ENCODE data around the gene RPL22.
"Not testable (repeated sequence)": the region's sequence is repeated elsewhere in the genome, so short reads cannot be mapped to it uniquely, and the experiment has no call there.

The RPL22 gene

DNA sequence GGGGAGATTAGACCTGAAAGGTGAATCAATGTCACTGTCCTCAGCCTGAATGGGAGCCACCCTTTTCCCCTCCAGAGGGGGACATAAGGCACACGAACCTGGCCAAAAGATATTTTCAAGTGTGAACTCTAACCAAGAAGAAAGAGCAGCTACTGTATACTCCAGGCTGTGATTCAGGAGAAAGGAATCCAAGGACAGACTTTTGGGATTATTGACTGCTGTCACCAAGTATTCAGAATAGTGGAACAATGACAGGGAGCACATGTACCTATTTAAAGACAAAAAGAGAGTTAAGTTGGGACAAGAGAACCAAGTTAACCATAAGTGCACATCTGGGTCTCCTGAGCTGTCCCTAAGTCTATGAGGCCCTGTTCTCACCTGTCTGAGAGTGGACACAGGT lies 34.0 kb upstream of the RPL22 start:
- no peak for DNase-seq (ENCODE audit: low read depth)

DNA sequence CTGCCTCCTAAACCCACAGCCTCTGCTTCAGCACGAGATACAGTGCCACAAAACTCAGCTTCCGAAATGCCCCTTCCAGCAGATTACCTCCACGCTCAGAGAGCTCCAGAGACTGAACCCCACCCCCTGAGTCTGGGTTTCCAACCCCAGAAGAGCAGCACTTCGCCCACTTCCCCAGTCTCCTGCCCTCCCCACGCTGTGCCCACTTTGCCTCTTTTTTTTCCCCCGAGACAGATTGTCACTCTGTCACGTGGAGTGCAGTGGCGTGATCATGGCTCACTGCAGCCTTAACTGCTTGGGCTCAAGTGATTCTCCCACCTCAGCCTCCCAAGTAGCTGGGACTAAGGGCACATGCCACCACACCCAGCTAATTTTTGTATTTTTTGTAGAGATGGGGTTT lies 26.3 kb upstream of the RPL22 start:
- no peak for DNase-seq (ENCODE audit: low read depth)

DNA sequence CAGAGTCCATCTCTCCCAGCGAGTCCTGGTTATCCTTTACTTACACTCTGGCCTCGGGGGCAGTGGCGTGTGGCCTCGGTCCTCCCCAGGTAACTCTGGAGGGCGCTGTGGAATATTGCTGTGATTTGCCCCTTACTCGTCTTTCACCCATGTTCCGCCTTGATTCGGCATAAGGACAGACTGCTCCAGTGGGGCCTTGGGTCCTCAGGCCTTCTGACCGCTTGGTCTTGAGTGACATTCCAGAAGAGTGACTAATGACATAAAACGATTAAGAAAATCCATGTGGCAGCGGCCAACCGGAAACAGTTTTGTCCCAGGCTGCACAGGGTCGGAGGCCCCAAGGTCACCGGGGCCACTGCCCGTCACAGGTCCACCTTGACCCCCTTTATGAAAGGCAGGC lies 25.3 kb upstream of the RPL22 start:
- DNase-seq (ENCODE audit: low read depth), result no peak

DNA sequence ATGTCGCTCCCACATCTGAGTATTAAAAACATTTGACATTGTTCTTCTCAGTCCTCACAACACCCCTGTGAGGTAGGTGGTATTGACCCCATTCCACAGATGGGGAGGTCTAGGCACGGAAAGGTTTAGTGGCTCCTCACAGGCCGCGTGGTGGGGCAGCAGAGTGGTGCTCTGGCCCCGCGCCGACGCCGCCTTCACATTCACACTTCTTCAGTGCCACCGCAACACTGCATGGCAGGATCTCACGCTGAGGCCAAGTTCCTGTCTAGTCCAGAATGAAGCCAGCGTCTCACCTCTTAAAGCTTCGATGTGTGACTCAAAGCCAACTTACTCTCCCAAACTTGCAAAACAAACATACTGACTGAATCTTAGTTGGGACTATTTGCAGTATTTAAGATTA lies 24.2 kb upstream of the RPL22 start:
- DNase-seq (ENCODE audit: low read depth), result no peak

DNA sequence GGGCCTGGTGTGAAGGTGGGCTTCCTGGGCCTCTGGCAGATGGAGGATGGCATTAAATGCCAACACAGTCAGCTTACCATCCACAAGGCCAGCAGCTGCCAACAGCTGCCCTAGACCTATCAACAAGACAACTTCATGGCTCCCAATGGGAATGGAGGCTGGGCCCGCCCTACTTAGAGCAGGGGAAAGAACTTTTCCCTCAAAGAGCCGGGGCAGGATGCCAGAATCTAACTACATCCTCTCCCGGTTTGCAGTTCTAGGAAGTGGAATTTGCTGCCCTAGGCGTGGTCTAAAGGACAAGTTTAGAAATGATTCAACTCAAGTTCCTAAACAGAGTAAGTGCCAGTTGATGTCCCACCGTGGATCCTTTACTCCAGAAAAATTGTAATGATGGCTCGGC lies 23.2 kb upstream of the RPL22 start:
- DNase-seq (ENCODE audit: low read depth), result no peak

DNA sequence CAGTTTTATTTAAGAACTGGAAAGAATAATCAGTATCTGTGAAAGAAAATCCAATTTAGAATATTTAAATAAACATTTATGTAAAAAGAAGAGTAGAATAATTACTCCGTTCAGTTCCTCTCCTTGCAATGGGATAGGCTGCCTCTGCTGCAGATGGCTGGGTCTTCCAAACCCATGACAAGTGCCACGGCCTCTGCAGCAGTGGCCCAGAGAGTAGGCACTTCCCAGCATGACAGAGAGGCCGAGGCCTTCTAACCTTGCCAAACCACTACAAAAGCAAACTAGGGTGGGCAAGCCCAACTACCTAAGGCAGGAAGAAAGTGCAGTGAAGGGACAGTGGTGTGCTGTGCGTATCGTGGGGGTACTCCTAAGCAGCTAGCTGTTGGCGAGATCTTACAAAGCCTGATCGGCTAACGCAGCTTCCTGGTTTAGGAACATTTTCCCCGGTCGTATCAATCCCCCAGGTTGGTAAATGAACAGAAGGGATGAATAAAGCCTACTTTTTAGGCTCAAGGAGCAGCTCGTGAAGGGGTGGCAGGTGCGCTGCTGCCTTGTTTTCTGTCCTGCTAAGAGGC lies 21.9 kb upstream of the RPL22 start:
- DNase-seq (ENCODE audit: low read depth), result no peak

DNA sequence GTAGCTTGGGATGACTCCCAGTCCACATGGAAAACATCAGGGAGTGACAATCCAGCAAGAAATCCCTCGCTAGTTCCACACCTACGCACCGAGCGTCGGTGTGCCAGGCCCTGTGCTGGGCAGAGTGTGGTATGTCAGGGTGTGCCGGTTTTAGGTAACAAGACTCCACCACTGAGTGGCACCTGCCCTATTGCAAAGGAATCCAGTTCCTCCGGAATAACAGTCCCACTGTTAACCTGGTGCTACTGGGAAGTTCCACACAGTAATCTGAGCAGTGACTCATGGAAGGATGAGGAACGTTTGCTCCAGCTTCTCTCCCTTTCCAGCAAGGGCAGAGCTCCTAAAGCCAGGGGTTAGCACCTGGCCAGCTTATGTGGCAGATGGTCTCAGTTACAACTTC lies 20.8 kb upstream of the RPL22 start:
- DNase-seq (ENCODE audit: low read depth), result no peak

DNA sequence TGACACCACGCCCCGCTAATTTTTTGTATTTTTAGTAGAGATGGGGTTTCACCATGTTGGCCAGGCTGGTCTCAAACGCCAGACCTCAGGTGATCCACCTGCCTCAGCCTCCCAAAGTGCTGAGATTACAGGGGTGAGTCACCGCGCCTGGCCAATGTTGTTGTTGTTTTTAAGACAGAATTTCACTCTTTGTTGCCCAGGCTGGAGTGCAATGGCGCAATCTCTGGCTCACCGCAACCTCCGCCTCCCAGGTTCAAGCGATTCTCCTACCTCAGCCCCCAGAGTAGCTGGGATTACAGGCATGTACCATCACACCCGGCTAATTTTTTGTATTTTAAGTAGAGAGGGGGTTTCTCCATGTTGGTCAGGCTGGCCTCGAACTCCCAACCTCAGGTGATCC lies 20.2 kb upstream of the RPL22 start:
- DNase-seq (ENCODE audit: low read depth), result not testable (repeated sequence)

DNA sequence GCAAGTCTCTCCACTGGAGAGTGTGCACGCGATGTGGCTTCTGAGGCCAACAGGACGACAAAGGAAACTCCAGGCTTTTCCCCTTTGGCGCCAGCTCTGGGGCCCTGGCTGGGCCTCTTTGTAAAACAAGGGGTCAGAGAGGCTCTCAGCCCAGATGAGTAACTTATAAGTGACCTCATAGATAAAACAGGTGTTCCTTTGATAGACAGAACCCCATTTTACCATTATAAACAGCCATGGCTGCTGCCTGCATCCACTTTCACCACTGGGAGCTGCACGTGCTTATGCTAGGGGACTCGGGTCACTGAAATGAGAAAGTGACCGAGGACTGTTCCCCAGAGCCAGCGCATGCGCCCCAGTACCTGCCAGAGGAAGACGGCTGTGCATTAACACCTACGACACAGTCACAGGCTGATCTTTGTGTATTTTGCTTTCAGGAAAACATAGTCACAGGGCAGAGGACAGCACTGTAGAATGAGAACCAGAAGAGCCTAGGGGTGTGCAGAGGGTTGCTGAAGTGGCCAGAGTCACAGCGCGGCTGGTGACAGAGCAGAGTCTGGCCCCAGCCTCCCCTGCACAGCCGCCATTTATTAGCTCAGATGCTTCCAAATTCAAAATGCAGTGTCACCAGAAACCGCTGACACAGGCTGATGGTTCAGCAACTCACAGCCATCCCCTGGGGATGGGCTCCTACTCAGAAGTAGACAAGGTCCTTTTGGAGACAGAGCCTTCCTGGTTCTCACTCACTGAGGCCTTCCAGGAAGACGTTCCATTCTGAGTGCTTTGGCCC lies 19.2 kb upstream of the RPL22 start:
- DNase-seq (ENCODE audit: low read depth), result no peak

DNA sequence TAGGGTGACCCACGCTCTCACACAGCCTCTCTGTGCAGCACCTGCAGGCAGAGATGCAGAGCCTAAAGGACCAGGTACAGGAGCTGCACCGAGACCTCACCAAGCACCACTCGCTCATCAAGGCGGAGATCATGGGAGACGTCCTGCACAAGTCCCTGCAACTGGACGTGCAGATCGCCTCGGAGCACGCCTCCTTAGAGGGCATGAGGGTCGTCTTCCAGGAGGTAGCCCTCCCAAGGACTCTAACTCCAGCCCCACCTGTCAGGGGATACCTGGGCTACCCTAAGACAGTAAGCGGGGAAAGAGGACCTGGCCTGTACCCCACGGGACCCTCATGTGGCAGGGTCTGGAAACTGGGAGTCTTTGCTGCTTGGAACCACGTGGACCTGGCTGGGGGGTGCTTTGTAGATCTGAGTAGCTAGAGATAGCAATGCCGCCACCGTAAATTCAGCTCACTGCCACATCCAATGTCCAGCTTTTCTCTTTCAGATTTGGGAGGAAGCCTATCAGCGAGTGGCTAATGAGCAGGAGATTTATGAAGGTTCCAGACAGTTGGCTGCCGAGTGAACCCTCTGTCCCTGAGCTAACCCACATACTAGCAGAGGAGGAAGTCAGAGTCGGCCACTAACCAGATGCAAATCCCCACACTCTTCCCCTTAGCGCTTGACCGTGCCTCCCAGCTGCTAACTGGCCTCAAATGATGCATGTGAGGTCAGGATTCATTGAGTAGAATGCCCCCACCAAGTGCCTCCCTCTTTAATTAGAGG lies 13.0 kb upstream of the RPL22 start:
- DNase-seq (ENCODE audit: low read depth), result no peak

DNA sequence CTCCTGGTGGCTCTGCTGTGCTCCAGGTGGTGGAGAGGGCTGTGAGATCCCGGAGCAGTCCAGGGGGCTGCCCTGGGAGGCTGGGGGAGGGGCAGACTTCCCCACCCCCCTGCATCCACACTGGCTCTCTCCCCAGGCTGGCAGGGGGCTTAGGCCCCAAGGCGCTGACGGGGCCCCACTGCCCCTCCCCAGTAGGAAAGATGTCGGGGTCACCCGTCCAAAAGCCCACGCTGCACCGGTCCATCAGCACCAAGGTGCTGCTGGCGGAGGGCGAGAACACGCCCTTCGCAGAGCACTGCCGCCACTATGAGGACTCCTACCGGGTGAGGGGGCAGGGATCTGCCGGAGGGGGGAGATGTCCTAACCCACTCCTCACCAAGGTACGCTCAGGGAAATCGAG lies 12.3 kb upstream of the RPL22 start:
- DNase-seq (ENCODE audit: low read depth), result no peak

DNA sequence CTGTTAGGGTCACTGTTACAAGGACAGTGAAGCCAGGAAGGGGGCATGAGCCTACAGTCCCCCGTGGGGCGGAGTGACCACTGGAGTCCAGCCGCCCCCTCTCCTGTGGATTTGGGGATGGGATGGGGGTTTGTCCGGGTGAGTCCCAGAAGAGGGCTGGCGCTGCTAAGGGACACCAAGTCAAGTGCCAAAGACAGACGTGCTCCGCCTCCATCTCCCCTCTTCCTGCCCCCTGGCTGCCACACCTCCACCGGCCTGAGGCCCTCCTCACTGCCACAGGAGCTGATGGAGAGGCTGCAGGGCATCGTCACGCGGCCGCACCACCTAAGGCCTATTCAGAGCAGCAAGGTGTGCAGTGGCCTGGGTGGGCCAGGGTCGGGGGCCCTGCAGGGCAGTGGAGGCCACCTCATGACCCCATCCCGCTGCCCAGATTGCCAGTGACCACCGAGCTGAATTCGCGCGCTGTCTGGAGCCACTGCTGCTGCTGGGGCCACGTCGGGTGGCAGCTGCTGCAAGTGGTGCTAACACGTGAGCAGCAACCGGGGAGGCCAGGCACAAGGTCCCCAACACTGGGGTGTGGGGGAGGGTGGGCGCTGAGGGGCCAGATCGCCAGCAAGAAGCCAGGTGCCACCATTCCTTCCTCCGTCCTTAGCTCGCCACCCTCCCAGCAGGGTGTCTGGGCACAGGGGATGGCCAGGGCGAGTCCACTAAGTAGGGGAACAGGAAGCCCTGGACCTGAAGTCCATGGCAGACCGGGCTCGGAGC lies 11.4 kb upstream of the RPL22 start:
- no peak for DNase-seq (ENCODE audit: low read depth)

DNA sequence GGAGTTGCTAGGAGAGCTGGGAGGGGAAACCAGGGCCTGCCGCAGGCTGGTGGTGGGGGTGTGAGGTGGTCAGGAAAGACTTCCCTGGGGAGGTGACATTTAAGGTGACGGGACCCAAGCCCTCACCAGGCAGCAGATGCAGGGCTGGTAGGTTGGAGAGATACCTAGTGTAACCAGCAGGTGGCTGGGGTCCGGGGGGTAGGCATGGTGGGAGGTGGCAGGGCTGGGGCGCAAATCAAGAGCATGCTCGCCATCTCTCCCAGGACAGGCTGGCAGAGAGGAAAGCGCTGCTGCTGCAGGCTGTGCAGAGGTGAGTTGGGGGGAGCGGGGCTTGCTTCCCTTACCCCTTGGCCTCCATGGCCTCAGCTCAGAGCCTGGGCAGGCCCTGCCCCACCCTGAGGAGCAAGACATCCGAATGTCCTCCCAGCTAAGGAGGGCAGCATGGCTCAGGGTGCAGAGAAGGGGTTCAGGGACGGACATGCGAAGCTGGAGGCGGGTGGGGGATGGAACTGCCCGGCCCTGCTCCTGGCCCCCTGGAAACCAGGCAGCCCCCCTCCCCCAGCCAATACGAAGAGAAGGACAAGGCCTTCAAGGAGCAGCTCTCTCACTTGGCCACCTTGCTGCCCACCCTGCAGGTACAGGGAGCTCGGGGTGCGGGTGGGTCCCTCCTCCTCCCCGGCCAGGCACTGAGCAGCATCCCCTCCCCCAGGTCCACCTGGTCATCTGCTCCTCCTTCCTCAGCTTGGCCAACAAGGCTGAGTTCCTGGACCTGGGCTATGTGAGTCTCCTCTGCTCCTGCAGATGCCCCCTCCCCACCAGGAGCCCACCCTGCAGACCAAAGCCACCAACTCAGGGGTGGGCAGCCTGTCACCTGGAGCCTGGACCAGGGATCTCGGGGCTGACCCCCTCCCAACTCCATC lies 10.5 kb upstream of the RPL22 start:
- no peak for DNase-seq (ENCODE audit: low read depth)

DNA sequence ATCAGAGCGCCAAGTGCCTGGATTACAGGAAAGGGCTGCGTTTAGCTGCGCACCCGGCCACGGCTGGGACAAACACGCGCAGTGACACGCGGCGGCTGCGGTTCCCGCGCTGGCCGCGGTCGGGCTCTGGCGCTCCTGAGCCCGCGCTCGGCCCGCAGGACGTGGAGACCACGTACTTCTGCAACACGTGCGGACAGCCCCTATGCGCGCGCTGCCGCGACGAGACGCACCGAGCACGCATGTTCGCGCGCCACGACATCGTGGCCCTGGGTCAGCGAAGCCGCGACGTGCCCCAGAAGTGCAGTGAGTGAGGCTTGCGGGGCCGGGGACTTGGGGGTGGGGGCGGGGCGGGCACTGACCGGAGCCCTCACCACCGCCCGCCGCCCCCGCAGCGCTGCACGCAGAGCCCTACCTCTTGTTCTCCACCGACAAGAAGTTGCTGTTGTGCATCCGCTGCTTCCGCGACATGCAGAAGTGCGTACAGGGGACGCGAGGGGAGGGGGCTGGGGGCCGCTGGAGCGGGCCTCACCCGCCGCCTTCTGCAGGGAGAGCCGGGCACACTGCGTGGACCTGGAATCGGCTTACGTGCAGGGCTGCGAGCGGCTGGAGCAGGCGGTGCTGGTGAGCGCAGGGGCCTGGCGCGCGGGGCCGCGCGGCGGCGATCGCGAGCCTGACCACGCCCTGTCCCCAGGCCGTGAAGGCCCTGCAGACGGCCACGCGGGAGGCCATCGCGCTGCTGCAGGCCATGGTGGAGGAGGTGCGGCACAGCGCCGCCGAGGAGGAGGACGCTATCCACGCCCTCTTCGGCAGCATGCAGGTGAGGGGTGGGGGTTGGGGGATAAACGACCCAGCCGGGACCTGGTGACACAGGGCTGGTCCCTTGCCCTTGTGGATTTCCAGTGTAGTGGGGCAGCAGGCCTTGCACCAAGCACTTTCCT lies 9.6 kb upstream of the RPL22 start:
- no peak for DNase-seq (ENCODE audit: low read depth)

DNA sequence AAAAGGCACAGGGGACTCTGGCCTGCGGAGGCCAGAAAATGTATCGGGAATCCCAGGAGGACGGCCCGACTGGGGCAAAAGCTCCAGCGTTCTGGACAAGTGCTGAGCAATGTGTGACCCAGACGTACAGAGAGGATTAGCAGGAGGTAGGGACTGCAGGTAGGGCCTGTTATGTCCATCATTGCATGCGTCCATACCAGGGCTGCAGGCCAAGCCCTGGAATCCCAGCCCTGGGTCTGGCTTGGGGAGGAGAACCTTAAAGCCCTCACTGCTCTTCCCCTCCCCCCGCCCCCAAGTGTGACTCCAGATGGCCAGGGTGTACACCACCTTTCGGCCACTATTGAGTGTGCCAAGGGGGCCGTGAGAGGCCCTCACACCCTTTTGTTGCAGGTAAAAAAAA lies 8.5 kb upstream of the RPL22 start:
- DNase-seq (ENCODE audit: low read depth), result no peak

DNA sequence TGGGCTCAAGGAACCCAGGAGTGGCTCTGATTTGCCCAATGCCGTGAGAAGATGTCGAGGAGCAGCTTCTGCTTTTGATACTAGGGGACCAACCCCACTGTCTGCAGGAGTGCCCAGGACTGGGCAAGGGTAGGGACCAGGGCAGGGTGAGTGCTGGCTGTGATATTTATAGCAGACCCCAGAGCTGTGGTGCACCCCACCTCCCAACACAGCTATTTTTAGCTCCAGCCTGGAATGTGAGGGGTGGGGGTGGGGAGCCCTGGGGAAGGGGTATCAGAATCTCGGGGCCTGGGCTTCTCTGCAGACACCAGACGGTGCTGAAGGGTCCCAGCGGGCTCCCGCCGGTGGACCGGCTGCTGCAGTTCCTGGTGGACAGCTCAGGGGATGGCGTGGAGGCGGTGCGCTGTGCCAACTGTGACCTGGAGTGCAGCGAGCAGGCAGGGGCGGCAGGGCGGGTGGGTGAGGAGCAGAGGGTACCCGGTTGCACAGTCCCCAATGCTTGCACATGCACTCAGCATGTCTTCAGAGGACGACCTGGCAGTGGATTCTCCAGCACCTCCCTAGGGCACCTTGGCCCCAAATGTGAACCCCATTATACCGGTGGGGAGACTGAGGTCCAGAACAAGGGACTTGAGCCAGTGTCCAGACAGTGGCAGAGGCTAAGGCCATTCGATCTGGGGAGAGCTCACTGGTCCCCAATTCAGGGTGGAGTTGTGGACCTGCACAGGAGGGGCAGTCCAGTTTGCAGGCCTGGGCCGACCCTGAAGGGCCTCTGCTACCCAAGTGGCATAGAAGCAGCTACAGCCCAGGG lies 7.9 kb upstream of the RPL22 start:
- DNase-seq (ENCODE audit: low read depth), result no peak

DNA sequence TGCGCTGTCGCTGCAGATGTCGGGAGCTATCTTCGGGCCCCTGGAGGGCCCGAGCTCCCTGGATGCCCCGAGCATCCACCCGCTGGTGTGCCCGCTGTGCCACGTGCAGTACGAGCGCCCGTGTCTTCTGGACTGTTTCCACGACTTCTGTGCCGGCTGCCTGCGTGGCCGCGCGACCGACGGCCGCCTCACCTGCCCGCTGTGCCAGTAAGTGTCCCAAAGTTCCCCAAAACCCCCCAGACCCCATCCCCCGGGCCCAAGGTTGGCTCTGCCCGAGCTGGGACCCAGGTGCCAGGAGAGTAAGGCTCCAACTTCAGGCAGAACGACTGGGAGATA lies 7.1 kb upstream of the RPL22 start:
- no peak for DNase-seq (ENCODE audit: low read depth)

DNA sequence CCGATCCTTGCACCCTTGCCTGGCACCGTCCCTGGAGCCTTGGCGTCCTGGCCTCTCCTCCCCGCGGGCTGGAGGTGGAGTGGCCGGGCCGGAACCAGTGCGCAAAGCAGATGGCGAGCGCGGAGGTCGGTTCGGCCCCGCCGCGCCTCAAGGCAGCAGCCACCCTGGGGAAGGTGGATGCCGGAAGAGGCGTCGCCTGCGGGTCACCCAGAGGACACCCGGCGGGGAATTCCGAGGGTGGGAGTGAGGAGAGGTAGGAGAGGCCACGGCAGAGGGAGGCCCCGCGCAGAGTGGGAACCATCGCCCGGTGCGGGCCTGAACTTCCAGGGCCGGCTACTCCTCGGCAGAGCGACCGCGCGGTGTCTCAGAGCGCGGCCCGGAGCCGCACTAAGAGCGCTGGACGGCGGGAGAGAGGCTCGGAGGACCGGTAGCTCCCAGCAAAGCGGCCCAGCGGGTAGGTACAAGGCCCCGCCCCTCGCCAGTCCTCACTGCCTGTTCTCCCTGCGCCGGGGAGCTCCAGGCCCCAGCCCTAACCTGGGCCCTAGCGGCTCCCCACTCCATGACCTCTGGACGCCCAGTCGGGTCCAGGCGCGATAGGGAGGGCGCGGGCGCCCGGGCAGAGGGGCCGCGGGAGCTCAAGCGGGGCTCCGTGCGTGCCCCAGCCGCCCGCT lies 6.6 kb upstream of the RPL22 start, which contains the start of gene RNF207:
RNF207 (plus strand) TSS at position 271 of the 671 bp plus-strand sequence. CDS start 417 bp downstream, outside the sequence.
- DNase-seq (ENCODE audit: low read depth), result no peak

DNA sequence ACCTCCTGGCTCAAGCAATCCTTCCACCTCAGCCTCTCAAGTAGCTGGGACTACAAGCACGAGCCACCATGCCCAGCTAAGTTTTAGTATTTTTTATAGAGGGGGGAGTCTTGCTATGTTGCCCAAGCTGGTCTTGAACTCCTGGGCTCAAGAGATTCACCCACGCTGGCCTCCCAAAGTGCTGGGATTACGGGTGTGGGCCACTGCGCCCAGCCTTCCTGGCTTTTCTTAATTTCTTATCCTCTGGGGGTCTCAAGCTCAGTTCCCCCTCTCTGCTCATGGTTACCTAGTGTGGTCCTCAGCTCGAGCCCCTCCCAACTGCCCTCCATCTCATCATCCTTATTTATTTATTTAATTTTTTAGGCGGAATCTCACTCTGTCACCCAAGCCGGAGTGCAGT lies 2.9 kb upstream of the RPL22 start:
- no peak for DNase-seq (ENCODE audit: low read depth)

Measured in HS-5 (cell line).